Heart left ventricle (tissue), 13 donors: ENCODE results near the gene IFNA8.
"Not testable (repeated sequence)": the region's sequence is repeated elsewhere in the genome, so short reads cannot be mapped to it uniquely, and the experiment has no call there.

Source experiments
- CTCF ChIP-seq, 12 donors: fragments of 200-600 bp; sonication (generic) in 4 of 12; IDR thresholded peaks; one replicate each; pipeline versions ENCODE4 v1.5.0 to v1.8.0; 2018 to 2022; ENCODE audit warnings: antibody characterized with exemption in 12 of 12, mild to moderate bottlenecking in 5 of 12
- POLR2A ChIP-seq, 2 donors: fragments of 450-650 bp; IDR thresholded peaks; one replicate each; pipeline ENCODE4 v1.6.1; 2017; ENCODE audit warnings: antibody characterized with exemption in 2 of 2, mild to moderate bottlenecking in 2 of 2, moderate library complexity in 2 of 2
- donor health status: ischemic (EF 13 %, LVEDD 7.1; RV severe dilation, severe dysfunction).
- donor health status: DM: no; HTN: yes; CAD: no.
- donor health status: DM: no; HTN: no; CAD: no.
- donor health status: ischemic (EF 25% LVEDD 6.9; RV normal size, moderate dysfunction).
- donor health status: ischemic (EF 25% LVEDD 5.7; RV mildly dilated, moderate dysfunction).
- donor health status: ischemic (EF 35%, LVEDD 5.7; RV mildly dilated, moderate dysfunction).
- donor health status: nonischemic (EF 11% LVEDD 7.7; RV severe dilation, severe dysfunction).
- donor health status: DM: yes; HTN: yes; CAD: no.
- donor health status: PGD.
- donor health status: ischemic (EF 29% LVEDD 5.4; RV normal size, mild dysfunction).
- donor health status: nonischemic (EF 23%, LVEDD 6.1; RV moderate dilation, normal function).

- not testable (repeated sequence) for TF ChIP-seq CTCF, POLR2A (IDR thresholded peaks at IDR 0.05)
Measured at GRCh38 chr9:21367169-21367568, 41.7 kb upstream of the IFNA8 start.
